Uterus (tissue), 2 donors: ENCODE measurements around the gene OPCML.

Experiments used
- CTCF ChIP-seq, 4 experiments: fragments of 200-600 bp in 2 of 4; fragments of 450-650 bp in 2 of 4; sonication (generic) in 2 of 4; IDR thresholded peaks; one replicate each; pipeline ENCODE4 v1.5.1; 2016 to 2019; ENCODE audit warnings: antibody characterized with exemption in 4 of 4, mild to moderate bottlenecking in 2 of 4, moderate library complexity in 1 of 4
- POLR2A ChIP-seq, 2 donors: fragments of 450-650 bp; IDR thresholded peaks; one replicate each; pipeline ENCODE4 v1.6.1; 2016; ENCODE audit warnings: antibody characterized with exemption in 2 of 2, mild to moderate bottlenecking in 1 of 2, moderate library complexity in 1 of 2

GRCh38 chr11:132452616-132453015, 1079.7 kb downstream of the OPCML start:
- TF ChIP-seq POLR2A (IDR thresholded peaks at IDR 0.05) (no peak), CTCF (IDR thresholded peaks at IDR 0.05) (no peak)
